SJSA1 (cell line): ENCODE measurements around the gene COL4A2. TPM values are rescaled to one million over a fixed set of nuclear protein-coding genes. Genes with fewer than 3 reads are reported as not detected.
A peak's percentile ranks its signal among the peaks of the same experiment; 100 is the strongest.
"Not testable (repeated sequence)": the region's sequence is repeated elsewhere in the genome, so short reads cannot be mapped to it uniquely, and the experiment has no call there.

Experiments used
- DNase-seq, 2 experiments: peaks; one replicate each; pipeline ENCODE4 v3.0.0-alpha.2; 2015 to 2020; ENCODE audit warnings: low spot score in 2 of 2, low read depth in 1 of 2
- H3K27ac ChIP-seq: fragments of 250-450 bp; sonication (Bioruptor Pico); 2 replicates; pipeline ENCODE4 v1.5.1; 2020; ENCODE audit warnings: mild to moderate bottlenecking, moderate library complexity
- H3K27me3 ChIP-seq: fragments of 250-450 bp; sonication (Bioruptor Pico); replicated peaks from 2 replicates; pipeline ENCODE4 v1.5.1; 2020; ENCODE audit warnings: mild to moderate bottlenecking, moderate library complexity
- H3K36me3 ChIP-seq: fragments of 250-450 bp; sonication (Bioruptor Pico); 2 replicates; pipeline ENCODE4 v1.5.1; 2020; ENCODE audit warnings: mild to moderate bottlenecking
- H3K4me1 ChIP-seq: fragments of 250-450 bp; sonication (Bioruptor Pico); replicated peaks from 2 replicates; pipeline ENCODE4 v1.6.1; 2021; ENCODE audit warnings: mild to moderate bottlenecking
- H3K4me3 ChIP-seq: fragments of 250-450 bp; sonication (Bioruptor Pico); 2 replicates; pipeline ENCODE4 v1.5.1; 2020; ENCODE audit warnings: mild to moderate bottlenecking
- H3K9me3 ChIP-seq: fragments of 250-450 bp; sonication (Bioruptor Pico); replicated peaks from 2 replicates; pipeline ENCODE4 v1.5.1; 2020; ENCODE audit warnings: mild to moderate bottlenecking
- total RNA-seq: library from RNA; depleted of rRNA; stranded (reverse); fragments of >200 nt; shearing (Covaris generic); gene quantifications from 2 replicates; pipeline ENCODE4 v1.2.3, GENCODE V29; 2014

The COL4A2 gene
- total RNA-seq, 1 experiment from 2014 or later: 741 TPM

DNA sequence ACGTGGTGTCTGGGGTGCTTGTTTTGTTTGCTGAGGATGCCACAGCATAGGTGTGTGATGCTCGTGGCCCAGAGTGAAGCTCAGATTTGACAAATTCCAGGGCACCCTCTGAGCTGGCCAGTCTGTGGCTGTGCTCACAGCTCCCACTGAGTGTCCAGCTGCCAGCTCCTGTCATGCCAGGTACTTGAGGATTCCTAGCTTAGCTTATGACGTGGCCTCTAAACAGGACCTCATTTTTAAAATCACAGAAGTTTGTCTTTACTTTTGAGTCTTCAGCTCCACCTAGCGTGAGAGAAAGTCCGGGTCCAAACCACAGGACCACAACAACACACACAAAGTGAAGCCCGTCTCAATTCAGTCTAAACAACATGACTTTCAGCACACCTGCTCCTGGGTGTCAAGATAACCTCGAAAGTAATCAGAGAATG is 137.2 kb downstream of the COL4A2 start:
- peaks cover 38% of the 10 kb centered on the region for H3K4me1 ChIP-seq
- H3K27ac ChIP-seq: peak overlapping the region; percentile 1; the same call in 1 of the 2 replicates
- peak; percentile 79 to 89 for DNase-seq
- no peak overlapping the region for H3K4me3 ChIP-seq
- peaks cover 65% of the 10 kb centered on the region for H3K36me3 ChIP-seq
- H3K27me3 ChIP-seq: no peaks in the 10 kb centered on the region
- H3K9me3 ChIP-seq: no peaks in the 10 kb centered on the region

DNA sequence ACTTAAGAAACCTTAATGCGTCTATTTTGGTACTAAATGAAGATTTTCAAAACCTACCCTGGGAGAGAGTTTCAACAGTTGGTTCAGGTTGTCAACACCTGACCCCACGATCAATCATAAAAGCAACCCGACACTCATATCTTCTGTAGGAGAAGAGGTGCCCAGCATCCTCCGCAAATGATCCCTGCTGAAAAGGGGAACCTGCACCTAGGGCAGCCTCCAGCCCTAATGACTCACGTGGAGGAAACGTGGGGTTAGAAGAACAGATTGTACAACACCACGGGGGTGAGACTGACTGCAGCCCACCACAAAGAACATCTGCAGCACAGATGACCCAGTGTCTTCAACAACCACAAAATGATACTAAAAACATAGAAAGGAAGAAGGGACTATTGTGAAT is 138.1 kb downstream of the COL4A2 start:
- no peak for DNase-seq
- Histone ChIP-seq H3K27me3 (no peaks in the 10 kb centered on the region), H3K4me1 (peaks cover 38% of the 10 kb centered on the region), H3K27ac (no peak overlapping the region), H3K9me3 (no peaks in the 10 kb centered on the region), H3K36me3 (peaks cover 66% of the 10 kb centered on the region), H3K4me3 (no peak overlapping the region)

DNA sequence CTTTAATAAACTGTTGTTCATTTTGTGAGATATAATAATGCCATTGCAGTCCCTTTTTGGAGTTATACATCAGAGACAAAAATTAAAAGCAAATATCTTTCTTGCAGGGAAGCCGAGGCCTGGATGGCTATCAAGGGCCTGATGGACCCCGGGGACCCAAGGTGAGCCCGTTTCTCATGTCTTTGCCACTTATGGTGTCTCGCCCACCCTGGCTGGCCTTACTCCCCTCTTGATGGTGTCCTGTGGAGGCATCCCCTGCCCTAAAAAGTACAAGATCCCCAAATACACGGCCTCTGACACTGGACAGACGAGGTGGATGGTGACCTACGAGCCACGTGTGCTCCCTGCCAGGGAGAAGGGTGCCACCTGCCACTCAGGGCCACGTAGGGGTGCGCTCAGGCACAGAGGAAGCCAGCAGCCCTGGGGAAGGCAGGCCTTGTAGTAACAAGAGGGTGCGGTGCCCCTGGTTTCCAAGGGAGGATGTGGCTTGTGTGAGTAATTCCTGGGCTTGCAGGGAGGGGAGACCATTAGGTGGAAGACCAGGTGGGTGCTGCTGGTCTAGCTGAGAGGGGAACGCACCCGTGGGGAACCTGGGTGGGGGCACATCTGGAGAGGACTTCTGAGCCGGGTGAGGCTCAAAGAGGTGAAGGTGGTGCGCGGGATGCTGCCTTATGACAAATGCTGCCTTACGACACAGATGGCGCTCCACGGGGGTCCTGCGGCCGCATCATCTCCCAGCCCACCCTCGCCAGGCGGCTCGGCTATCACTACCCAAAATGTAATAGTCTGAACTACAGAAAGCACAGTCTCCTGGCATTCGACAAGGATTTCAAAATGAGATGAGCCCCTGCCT is 138.9 kb downstream of the COL4A2 start:
- no peak for DNase-seq
- Histone ChIP-seq H3K36me3 (peaks cover 69% of the 10 kb centered on the region), H3K27ac (no peak overlapping the region)

DNA sequence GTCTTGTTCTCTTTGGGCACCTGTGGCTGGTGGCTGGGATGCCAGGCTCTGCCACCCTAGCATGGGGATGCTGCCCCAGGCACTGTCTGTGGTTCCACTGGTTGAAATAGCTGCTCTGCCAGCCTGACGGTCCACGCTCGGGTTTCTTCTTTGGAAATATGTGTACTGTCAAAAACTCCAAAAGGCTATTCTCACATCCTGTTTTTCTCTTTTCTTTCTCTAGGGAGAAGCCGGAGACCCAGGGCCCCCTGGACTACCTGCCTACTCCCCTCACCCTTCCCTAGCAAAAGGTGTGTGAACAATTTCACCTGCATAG is 139.4 kb downstream of the COL4A2 start:
- Histone ChIP-seq H3K4me3 (no peak overlapping the region), H3K27me3 (no peaks in the 10 kb centered on the region), H3K36me3 (peaks cover 66% of the 10 kb centered on the region), H3K27ac (no peak overlapping the region), H3K4me1 (peaks cover 38% of the 10 kb centered on the region), H3K9me3 (no peaks in the 10 kb centered on the region)
- DNase-seq: no peak

More for the DNA sequence above, 138.9 kb downstream of the COL4A2 start:
- Histone ChIP-seq H3K9me3 (no peaks in the 10 kb centered on the region), H3K27me3 (no peaks in the 10 kb centered on the region), H3K4me3 (no peak overlapping the region), H3K4me1 (peaks cover 38% of the 10 kb centered on the region)

DNA sequence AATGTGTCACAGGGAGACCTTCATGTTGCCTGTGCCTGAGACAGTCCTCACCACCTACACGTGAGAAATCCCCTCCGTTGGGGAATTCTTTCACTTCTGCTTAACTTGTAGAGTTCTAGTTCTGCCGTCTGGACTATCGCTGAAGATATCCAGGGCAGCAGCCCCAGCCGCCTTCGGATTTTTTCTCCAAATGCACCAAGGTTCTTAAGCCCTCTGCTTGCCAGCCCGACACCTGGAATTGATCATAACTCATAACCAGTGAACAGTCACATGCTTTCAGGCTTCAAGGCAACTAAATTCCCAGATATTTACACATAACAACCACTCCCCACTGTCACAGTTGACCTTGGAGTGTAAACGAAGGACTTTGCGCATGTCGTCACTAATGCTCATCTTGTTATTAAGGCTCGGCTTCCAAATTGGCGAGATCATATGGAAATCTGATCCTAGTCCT is 140.0 kb downstream of the COL4A2 start:
- peaks cover 70% of the 10 kb centered on the region for H3K36me3 ChIP-seq
- H3K27me3 ChIP-seq: no peaks in the 10 kb centered on the region
- peak overlapping the region; percentile 94 for H3K27ac ChIP-seq

DNA sequence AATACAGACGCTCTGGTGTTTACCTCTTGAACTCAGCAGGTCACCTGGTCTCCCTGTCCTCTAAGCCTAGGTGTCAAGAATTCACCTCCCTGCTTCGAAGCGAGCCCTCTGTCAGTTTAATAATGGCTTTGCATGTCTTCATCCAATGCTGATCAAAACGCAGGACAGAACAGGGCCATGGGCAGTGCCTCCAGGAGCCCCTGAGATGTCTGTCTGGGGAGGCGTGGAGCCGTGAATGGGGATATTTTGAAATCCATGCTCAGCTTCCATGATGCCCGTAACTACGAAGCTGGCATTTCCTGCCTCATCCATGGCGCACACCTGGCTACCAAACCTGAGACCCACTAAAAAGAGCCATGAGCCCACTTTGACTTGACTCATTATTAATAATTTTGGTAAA is 140.7 kb downstream of the COL4A2 start:
- peaks cover 71% of the 10 kb centered on the region for H3K36me3 ChIP-seq
- H3K27ac ChIP-seq: peak overlapping the region; percentile 94
- no peak overlapping the region for H3K4me3 ChIP-seq

More for the DNA sequence above, 140.0 kb downstream of the COL4A2 start:
- DNase-seq: no peak
- Histone ChIP-seq H3K9me3 (no peaks in the 10 kb centered on the region), H3K4me3 (no peak overlapping the region), H3K4me1 (peaks cover 38% of the 10 kb centered on the region)

DNA sequence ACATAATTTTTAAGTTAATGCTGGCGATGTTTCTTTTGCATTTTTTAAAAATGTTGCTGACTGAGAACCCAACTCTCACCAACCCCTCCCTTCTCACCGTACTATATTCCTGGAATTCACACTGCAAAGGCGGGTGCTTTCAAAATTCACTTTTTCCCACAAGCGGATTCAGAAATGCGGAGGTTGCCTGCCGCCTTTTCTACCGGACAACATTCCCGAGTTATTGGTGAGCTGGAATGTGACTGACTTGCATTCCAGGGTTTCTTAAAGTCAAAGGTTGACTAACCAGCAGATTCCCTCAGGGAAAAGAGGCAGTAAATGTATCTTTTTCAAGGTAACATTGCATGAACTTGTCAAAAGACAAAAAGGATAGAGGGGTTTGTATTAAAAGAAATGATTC is 141.1 kb downstream of the COL4A2 start:
- Histone ChIP-seq H3K36me3 (peaks cover 72% of the 10 kb centered on the region), H3K27me3 (no peaks in the 10 kb centered on the region), H3K27ac (peak overlapping the region; percentile 94), H3K4me3 (no peak overlapping the region), H3K9me3 (no peaks in the 10 kb centered on the region), H3K4me1 (peaks cover 36% of the 10 kb centered on the region)
- DNase-seq: peak; percentile 96 to 98

More for the DNA sequence above, 140.7 kb downstream of the COL4A2 start:
- Histone ChIP-seq H3K27me3 (no peaks in the 10 kb centered on the region), H3K9me3 (no peaks in the 10 kb centered on the region), H3K4me1 (peaks cover 38% of the 10 kb centered on the region)
- DNase-seq: no peak

DNA sequence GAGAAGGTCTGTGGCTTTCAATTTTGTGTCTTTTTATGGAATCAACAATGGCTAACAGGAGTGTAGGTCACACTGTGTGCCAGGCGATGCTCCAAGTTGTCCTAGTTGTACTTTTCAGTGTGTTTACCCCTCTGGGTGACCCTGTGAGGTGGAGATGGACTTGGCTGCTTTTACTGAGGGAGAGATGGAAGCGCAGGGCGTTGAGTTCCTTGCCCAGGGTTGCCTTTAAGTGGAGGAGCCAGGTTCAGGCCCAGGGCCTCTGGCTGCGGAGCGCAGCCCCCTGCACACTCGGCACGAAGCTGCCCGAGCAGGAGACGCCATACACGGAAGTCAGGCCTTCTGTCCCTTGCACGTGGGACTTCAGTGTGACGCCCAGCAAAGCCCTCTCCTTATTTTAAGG is 141.6 kb downstream of the COL4A2 start:
- peak overlapping the region; percentile 94 for H3K27ac ChIP-seq

DNA sequence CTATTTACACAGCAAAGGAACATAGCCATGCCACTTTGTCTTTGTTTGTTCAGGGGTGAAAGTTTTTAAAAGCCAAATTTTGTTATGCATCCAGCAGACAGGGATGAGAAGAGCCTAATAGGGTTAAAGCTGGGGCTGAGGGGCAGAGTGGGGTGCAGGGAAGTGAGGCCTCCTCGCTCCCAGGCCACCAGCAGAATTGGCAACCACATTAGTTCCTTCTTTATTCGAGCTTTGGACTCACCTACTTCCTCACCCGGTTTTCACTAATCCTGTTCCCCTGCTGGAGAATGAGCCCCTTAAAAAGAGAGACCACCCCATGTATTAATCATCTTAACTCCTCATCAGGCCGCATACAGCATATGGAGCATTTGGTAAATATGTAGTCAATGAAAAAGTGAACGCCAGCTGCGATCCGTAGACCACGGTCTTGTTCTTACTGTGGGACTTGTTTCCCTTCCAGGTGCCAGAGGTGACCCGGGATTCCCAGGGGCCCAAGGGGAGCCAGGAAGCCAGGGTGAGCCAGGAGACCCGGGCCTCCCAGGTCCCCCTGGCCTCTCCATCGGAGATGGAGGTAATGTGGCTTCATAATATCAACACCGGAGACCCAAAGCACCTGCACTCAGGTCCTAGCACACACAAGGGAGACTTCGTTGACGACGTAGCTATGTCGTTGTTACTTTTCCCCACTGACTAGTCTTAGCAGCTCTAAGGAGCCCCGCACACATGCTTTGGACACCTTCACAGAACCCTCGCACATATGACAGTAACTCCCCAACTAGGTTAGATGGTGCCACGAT is 142.3 kb downstream of the COL4A2 start:
- H3K9me3 ChIP-seq: no peaks in the 10 kb centered on the region
- peaks cover 71% of the 10 kb centered on the region for H3K36me3 ChIP-seq
- H3K4me3 ChIP-seq: no peak overlapping the region
- H3K27me3 ChIP-seq: no peaks in the 10 kb centered on the region
- H3K27ac ChIP-seq: peak overlapping the region; percentile 94
- DNase-seq: no peak
- peaks cover 24% of the 10 kb centered on the region for H3K4me1 ChIP-seq

More for the DNA sequence above, 141.6 kb downstream of the COL4A2 start:
- Histone ChIP-seq H3K36me3 (peaks cover 72% of the 10 kb centered on the region), H3K4me1 (peaks cover 31% of the 10 kb centered on the region), H3K4me3 (no peak overlapping the region), H3K27me3 (no peaks in the 10 kb centered on the region), H3K9me3 (no peaks in the 10 kb centered on the region)
- DNase-seq: no peak

DNA sequence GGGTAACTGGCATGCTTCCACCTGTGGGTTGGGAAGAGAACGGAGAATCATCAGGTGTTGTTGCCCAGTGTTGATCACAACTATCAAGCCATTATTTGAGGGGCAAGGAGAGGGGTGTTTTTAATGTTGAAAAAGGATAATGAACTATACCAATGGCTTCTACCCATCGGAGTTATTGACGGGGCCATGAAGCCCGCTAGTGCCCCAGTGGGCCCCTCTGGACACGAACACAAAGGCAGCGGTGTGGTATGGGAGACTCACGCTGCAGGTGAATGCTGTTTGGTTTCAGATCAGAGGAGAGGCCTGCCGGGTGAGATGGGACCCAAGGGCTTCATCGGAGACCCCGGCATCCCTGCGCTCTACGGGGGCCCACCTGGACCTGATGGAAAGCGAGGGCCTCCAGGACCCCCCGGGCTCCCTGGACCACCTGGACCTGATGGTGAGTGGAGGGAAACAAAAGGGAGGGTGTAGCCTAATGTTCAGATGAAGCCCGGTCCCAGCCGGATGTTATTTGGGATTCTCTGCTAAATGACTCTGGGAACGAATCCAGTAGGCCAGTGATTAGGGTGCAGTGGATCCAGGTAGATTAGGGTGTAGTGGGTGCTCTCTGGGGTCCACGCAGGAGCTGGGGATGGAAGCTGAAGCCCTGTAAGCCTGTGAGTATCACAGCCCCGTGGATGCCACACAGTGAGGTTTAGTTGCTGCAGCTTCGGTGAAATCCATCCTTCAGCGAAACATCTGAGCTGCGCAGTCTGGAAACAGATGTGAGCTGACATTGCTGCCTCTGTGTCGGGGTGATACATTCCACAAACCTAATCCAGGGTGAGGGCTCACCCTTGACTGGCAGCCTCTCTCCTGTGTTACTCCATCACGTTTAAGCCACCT is 143.2 kb downstream of the COL4A2 start:
- DNase-seq: no peak

DNA sequence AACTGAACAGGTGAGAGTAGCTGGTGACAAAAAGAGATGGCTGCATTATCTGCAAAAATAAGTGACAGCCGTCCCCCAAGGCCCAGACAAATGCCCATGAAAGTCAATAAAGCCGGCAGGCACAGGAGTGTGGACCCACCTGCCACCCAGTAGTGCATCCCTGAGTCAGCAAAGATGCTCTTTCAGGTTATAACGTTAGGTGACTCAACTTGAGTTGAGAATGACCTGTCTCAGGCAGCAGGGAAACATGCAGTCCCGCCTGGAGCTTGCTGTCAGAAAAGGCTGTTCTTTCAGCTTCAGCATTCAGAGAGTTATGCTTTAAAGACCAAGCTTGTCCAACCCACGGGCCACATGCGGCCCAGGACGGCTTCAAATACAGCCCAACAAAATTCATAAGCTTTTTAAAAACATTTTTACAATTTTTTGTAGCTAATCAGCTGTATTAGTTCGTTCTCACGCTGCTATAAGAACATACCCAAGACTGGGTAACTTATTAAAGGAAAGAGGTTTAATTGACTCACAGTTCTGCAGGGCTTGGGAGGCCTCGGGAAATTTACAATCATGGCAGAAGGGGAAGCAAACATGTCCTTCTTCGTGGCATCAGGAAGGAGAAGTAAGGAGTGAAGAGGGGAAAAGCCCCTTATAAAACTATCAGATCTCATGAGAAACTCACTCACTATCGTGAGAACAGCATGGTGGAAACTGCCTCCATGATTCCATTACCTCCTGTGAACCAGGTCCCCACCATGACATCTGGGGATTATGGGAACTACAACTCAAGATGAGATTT is 144.1 kb downstream of the COL4A2 start:
- Histone ChIP-seq H3K4me1 (peaks cover 24% of the 10 kb centered on the region), H3K4me3 (no peak overlapping the region), H3K27ac (no peak overlapping the region), H3K9me3 (no peaks in the 10 kb centered on the region), H3K36me3 (peaks cover 56% of the 10 kb centered on the region), H3K27me3 (no peaks in the 10 kb centered on the region)
- DNase-seq: no peak

More for the DNA sequence above, 143.2 kb downstream of the COL4A2 start:
- Histone ChIP-seq H3K4me3 (no peak overlapping the region), H3K27ac (no peak overlapping the region), H3K27me3 (no peaks in the 10 kb centered on the region), H3K9me3 (no peaks in the 10 kb centered on the region), H3K4me1 (peaks cover 22% of the 10 kb centered on the region), H3K36me3 (peaks cover 65% of the 10 kb centered on the region)

DNA sequence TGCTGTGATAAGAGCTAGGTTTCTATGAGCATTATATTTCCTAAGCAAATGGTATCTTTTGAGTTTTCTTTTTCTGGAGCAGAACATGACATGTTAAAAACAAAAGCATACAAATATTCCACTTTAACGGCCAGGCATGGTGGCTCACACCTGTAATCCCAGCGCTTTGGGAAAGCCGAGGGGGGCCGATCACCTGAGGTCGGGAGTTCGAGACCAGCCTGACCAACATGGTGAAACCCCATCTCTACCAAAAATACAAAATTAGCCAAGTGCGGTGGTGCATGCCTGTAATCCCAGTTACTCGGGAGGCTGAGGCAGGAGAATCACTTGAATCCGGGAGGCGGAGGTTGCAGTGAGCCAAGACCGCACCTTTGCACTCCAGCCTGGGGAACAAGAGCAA is 146.0 kb downstream of the COL4A2 start:
- peaks cover 16% of the 10 kb centered on the region for H3K4me1 ChIP-seq
- not testable (repeated sequence) for H3K9me3 ChIP-seq, H3K4me3 ChIP-seq, H3K27me3 ChIP-seq, H3K27ac ChIP-seq, DNase-seq
- H3K36me3 ChIP-seq: peaks cover 46% of the 10 kb centered on the region
